ENCODE results near the gene GRAMD4.

GRAMD4 gene

GRCh38 chr22:46582281-46582933, 37.8 kb upstream of the GRAMD4 start:
- DNase-seq (ENCODE audit: low read depth in 2 of 2) = no peak

DNA sequence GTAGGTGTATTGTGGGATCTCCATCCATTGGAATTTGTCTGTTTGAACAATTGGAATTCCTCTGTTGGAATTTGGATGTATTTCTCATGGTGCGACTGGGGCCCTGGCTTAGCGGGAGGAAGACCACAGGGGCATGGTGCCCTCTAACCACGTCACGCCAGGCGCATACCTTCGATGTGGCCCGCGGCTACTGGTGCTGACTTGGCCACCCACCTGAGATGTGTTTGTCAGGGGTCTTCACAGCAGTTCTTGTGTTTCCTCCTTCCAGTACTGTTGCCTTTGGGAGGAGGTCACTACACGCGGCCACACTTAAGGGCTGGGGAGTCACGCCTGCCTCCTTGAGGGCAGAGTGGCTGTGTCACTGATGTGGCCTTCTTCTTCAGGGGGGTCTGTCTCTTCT, 36.6 kb upstream of the GRAMD4 start:
- no peak for DNase-seq (ENCODE audit: low read depth in 2 of 2)

- DNase-seq (ENCODE audit: low read depth in 2 of 2) = no peak
These were observed 35.9 kb upstream of the GRAMD4 start for GRCh38 chr22:46584081-46584921.

DNA sequence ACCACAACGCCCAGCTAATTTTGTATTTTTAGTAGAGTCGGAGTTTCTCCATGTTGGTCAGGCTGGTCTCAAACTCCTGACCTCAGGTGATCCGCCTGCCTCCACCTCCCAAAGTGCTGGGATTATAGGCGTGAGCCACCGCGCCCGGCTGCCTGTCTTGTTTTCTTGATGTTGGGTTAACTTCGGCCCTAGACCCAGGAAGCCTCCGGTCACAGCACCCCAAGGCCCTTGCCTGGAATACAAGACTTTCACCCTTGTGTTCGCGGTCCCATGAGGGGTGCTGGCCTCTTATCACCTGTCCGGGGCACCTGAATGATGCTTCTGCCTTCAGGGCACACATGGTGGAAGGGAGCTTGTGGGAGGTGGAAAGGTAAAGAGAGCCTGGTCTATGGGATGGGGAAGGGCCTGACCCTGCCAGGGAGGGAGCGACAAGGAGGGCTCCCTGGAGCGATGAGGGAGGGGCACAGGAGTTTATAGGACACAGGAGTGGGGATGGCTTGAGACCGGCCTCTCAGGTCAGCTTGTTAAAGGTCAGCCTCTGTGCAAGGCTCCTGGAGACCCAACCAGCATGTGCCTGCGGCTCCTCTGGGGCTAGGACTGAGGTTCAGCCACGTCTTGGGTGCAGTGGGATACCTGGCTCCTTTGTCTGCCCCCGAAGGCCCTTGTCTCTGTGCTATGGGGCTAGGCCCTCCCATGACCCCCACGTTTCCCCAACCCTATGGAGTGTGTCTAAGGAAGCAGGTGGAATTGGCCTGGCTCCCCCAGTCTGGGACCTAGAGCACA, 34.7 kb upstream of the GRAMD4 start:
- no peak for DNase-seq (ENCODE audit: low read depth in 2 of 2)

DNA sequence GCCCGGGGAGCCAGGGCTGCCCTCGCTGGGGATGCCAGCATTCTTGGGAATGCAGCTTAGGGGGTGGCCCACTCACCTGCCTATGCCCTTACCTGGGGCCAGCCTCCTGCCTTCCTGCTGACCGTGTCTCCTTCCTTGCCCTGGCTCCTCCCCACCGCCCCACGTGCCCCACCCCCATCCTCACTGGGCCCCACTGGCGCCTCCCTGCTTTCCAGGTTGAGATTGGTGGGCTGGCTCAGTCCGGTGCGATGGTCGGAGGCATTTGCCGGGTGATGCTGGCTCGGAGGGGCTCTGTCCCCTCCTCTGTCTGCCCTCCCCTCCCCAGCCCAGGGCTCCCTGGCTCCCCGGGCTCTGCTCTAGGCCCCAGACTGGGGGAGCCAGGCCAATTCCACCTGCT, 34.1 kb upstream of the GRAMD4 start:
- DNase-seq (ENCODE audit: low read depth in 2 of 2) = no peak

DNA sequence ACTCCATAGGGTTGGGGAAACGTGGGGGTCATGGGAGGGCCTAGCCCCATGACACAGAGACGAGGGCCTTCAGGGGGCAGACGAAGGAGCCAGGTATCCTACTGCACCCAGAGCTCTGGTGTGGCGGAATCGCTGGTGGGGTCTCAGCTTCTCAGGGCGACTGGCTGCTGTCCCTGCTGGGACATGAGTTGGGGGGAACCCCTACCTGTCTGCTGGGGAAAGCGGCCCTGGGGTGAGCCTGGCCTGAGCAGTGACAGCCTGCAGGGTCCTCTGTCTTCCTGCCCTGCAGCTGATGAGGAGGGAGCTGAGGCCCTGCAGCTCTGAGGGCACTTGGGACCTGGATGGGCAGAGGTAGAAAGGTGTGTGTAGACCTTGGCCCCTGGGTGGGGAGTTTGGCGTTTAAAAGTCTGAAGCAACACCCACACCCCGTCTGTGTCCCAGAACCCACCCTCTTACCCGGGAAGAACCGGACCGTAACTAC, 33.6 kb upstream of the GRAMD4 start:
- no peak for DNase-seq (ENCODE audit: low read depth in 2 of 2)

DNA sequence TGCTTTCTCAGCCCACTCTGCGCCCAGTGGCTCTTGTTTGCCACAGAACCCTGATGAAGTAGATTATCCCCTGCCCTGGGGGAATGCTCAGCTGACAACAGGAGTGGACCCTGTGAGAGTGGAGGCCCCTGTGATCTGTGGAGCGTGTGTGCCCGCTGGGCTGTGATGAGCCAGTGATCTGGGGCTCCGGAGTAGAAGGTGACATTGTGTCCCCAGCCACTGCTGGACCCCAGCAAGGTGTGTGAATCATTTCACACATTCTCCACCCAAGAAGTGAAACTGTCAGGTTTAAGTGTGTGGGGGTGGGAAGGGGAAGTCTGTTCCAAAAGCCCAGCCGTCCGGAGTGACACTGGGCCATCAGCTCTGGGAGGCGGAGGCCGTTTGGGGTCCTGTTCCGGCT, 33.1 kb upstream of the GRAMD4 start:
- DNase-seq (ENCODE audit: low read depth in 2 of 2) = no peak

GRCh38 chr22:46587492-46588278, 32.5 kb upstream of the GRAMD4 start:
- DNase-seq (ENCODE audit: low read depth in 2 of 2) = no peak

DNA sequence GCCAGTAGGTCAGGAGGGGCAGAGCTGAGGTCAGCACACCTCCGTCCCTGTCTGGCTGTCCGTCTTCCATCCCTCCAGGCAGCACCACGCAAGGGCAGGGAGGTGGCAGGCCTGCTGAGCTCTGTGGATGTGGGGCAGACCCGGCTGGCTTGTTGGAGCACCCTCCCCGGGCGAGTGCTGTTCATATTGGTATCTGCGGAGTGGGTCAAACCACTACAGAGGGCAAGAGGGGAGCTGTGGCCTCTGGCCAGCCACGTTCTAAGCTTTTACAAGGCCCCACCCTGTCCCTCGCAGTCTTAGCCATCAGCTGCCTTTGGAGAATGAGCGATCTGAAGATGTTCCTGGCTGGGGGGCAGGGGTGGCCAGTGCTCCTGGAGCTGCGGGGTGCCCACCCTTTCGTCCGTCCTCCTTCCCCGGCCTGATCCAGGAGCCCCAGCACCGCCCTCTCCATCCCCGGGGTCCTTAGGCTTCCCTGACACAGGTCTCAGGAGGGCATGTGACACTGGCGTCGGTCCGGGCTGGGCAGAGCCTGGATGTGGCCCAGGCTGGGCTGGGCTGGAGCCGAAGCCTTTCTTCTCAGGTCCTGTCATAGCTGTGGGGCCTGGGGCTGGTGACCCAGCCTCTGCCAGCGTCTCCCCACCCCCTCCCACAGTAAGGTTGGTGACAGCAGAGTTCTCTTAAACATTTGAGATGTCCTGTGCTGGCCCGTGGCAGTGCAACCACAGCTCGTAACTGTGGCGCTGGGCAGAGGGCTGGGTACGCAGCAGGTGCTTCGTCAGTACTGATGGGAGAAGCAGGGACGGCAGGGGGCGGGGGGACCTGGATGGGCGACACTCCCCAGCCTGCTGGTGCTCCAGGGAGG, 31.7 kb upstream of the GRAMD4 start:
- DNase-seq (ENCODE audit: low read depth in 2 of 2) = no peak

- no peak for DNase-seq (ENCODE audit: low read depth in 2 of 2)
These were observed 30.9 kb upstream of the GRAMD4 start for GRCh38 chr22:46589141-46589748.

DNA sequence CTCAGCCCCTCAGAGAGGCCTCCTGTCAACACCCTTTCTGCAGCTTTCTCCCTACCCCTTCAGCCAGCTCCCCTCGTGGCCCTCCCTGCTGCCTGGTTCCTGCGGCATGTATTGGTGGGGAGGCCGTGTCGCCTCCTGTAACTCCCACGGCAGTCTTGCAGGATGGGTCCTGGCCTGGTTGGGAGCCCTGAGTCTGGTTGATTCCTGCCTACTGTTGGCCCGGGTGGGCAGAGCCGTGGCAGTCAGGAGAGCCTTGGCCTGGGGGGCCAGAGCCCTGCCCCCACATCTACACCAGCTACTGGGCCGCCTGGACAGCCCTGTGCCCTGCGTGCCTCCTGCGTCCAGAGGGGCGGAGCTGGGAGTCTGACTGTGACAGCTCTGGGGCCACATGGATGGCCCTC, 30.3 kb upstream of the GRAMD4 start:
- DNase-seq (ENCODE audit: low read depth in 2 of 2) = no peak

GRCh38 chr22:46590334-46590733, 29.9 kb upstream of the GRAMD4 start:
- DNase-seq (ENCODE audit: low read depth in 2 of 2) = no peak

GRCh38 chr22:46591930-46592329, 28.3 kb upstream of the GRAMD4 start:
- DNase-seq (ENCODE audit: low read depth in 2 of 2) = no peak

- DNase-seq (ENCODE audit: low read depth in 2 of 2) = peak; percentile 43 to 51
These were observed 27.8 kb upstream of the GRAMD4 start for GRCh38 chr22:46592390-46592872.

GRCh38 chr22:46593211-46593681, 26.9 kb upstream of the GRAMD4 start:
- DNase-seq (ENCODE audit: low read depth in 2 of 2) = no peak

GRCh38 chr22:46593996-46594946, 25.9 kb upstream of the GRAMD4 start:
- DNase-seq (ENCODE audit: low read depth in 2 of 2) = no peak

GRCh38 chr22:46594947-46595298, 25.3 kb upstream of the GRAMD4 start:
- no peak for DNase-seq (ENCODE audit: low read depth in 2 of 2)

GRCh38 chr22:46595545-46595944, 24.6 kb upstream of the GRAMD4 start:
- no peak for DNase-seq (ENCODE audit: low read depth in 2 of 2)

GRCh38 chr22:46596032-46596441, 24.1 kb upstream of the GRAMD4 start:
- no peak for DNase-seq (ENCODE audit: low read depth in 2 of 2)
